ENCODE results near the gene NELFB. TPM values are rescaled to one million over a fixed set of nuclear protein-coding genes. Genes with fewer than 3 reads are reported as not detected.

The NELFB gene
- total and polyA plus RNA-seq, 2 donors (not counting 1 experiment from before 2014, with no cell fraction given) = 53.7 to 55.8 TPM

- DNase-seq (no peak), ATAC-seq (ENCODE audit: low read depth) (no peak)
- Histone ChIP-seq H3K27ac (ENCODE audit: low read length in 2 of 2) (no peak overlapping the region), H2AFZ (ENCODE audit: insufficient read depth, low read depth, low read length, poor library complexity, severe bottlenecking) (no peak overlapping the region), H3K4me2 (replicated peaks; ENCODE audit: low read depth, low read length, poor library complexity, severe bottlenecking) (no peak overlapping the region), H3K4me1 (ENCODE audit: control insufficient read depth in 2 of 2, insufficient read depth in 2 of 2, low read length in 2 of 2) (peaks cover 13 to 32% of the 10 kb centered on the region in 2 donors), H3K9me3 (ENCODE audit: control extremely low read depth in 1 of 3, control insufficient read depth in 2 of 3, insufficient read depth in 1 of 3, low read length in 2 of 3) (no peaks in the 10 kb centered on the region), H3K4me3 (ENCODE audit: control extremely low read depth in 1 of 5, extremely low read depth in 1 of 5, insufficient read depth in 1 of 5, low read depth in 2 of 5, low read length in 4 of 5) (no peak overlapping the region), H3K79me2 (ENCODE audit: control insufficient read depth, insufficient read depth, low read length) (no peaks in the 10 kb centered on the region), H3K9ac (ENCODE audit: low read length) (no peak overlapping the region), H3K36me3 (replicated peaks in 1 of 2; ENCODE audit: control extremely low read depth in 1 of 2, control insufficient read depth in 1 of 2, extremely low read depth in 1 of 2, insufficient read depth in 2 of 2, low read length in 1 of 2) (no peaks in the 10 kb centered on the region), H3K27me3 (replicated peaks in 1 of 4; ENCODE audit: control extremely low read depth in 1 of 4, control insufficient read depth in 3 of 4, insufficient read depth in 4 of 4, low read length in 3 of 4) (peaks cover 0 to 35% (median 2%) of the 10 kb centered on the region in 4 experiments), H4K20me1 (ENCODE audit: control insufficient read depth, insufficient read depth, low read length, poor library complexity, severe bottlenecking) (no peaks in the 10 kb centered on the region)
- peaks cover 15% of the 10 kb centered on the region for H3K4me1 Mint-ChIP-seq
- H3K4me3 Mint-ChIP-seq = no peak overlapping the region
- TF ChIP-seq EZH2 (IDR thresholded peaks at IDR 0.05; ENCODE audit: borderline replicate concordance, insufficient read depth, low read depth, low read length, poor library complexity, severe bottlenecking) (no peak), CTCF (IDR thresholded peaks at IDR 0.05) (no peak)
- H3K27ac Mint-ChIP-seq = no peak overlapping the region
- intact Hi-C loops (cut with micrococcal nuclease) = no loop called here
- peaks cover 4% of the 10 kb centered on the region for H3K27me3 Mint-ChIP-seq
- ChIA-PET POLR2A (no interaction called here), CTCF (interaction anchor here (0.6 to 7.0 kb wide), 10 partner anchors 13 to 197 kb away, joined by 3 to 76 read pairs (median 8); partner anchors contain the start of genes ANAPC2, NELFB, NPDC1 and SSNA1)
- WGBS (ENCODE audit: insufficient coverage) = 81% methylated on average over 18 of the region's 21 CpGs
- H3K9me3 Mint-ChIP-seq (ENCODE audit: insufficient read depth) = no peaks in the 10 kb centered on the region
These were observed 29.3 kb upstream of the NELFB start for GRCh38 chr9:137225699-137226331.

Data from B cell (primary cell).